Inflammatory macrophage (primary cell): ENCODE measurements around the gene HPSE2.
"Not testable (repeated sequence)": the region's sequence is repeated elsewhere in the genome, so short reads cannot be mapped to it uniquely, and the experiment has no call there.

Source experiments
- DNase-seq, 2 donors: peaks; one replicate each; pipeline ENCODE4 v3.0.0-alpha.2; 2020 to 2022

HPSE2 gene

GRCh38 chr10:98539578-98539977 is 696.1 kb downstream of the HPSE2 start:
- no peak for DNase-seq

GRCh38 chr10:98538472-98538871 is 697.2 kb downstream of the HPSE2 start:
- DNase-seq, result no peak

- DNase-seq, result no peak
Measured at GRCh38 chr10:98536551-98536950, 699.1 kb downstream of the HPSE2 start.

- no peak for DNase-seq
Measured at GRCh38 chr10:98533746-98534445, 701.8 kb downstream of the HPSE2 start.

- no peak for DNase-seq
Measured at GRCh38 chr10:98533241-98533640, 702.4 kb downstream of the HPSE2 start.

- no peak for DNase-seq
Measured at GRCh38 chr10:98528805-98529183, 706.9 kb downstream of the HPSE2 start.

- DNase-seq, result no peak
Measured at GRCh38 chr10:98528166-98528804, 707.4 kb downstream of the HPSE2 start.

GRCh38 chr10:98525969-98526368 is 709.7 kb downstream of the HPSE2 start:
- no peak for DNase-seq

GRCh38 chr10:98524124-98524523 is 711.5 kb downstream of the HPSE2 start:
- DNase-seq, result no peak

GRCh38 chr10:98519841-98520240 is 715.8 kb downstream of the HPSE2 start:
- DNase-seq, result no peak

GRCh38 chr10:98517672-98518071 is 718.0 kb downstream of the HPSE2 start:
- DNase-seq, result no peak

GRCh38 chr10:98516352-98516751 is 719.3 kb downstream of the HPSE2 start:
- DNase-seq, result no peak

GRCh38 chr10:98513704-98514103 is 721.9 kb downstream of the HPSE2 start:
- no peak for DNase-seq

- DNase-seq, result no peak
Measured at GRCh38 chr10:98511876-98512275, 723.8 kb downstream of the HPSE2 start.

- DNase-seq, result no peak
Measured at GRCh38 chr10:98510412-98510995, 725.1 kb downstream of the HPSE2 start.

- DNase-seq, result no peak
Measured at GRCh38 chr10:98509745-98510144, 725.9 kb downstream of the HPSE2 start.

- not testable (repeated sequence) for DNase-seq
Measured at GRCh38 chr10:98502535-98502934, 733.1 kb downstream of the HPSE2 start.

- DNase-seq, result no peak
Measured at GRCh38 chr10:98492763-98493162, 742.9 kb downstream of the HPSE2 start.

- no peak for DNase-seq
Measured at GRCh38 chr10:98489561-98490481, 745.8 kb downstream of the HPSE2 start.

- no peak for DNase-seq
Measured at GRCh38 chr10:98488669-98489430, 746.8 kb downstream of the HPSE2 start.

GRCh38 chr10:98487649-98488048 is 748.0 kb downstream of the HPSE2 start:
- DNase-seq, result no peak

- no peak for DNase-seq
Measured at GRCh38 chr10:98486421-98486820, 749.2 kb downstream of the HPSE2 start.
